ENCODE results near the gene CDH23. TPM values are rescaled to one million over a fixed set of nuclear protein-coding genes. Genes with fewer than 3 reads are reported as not detected.

Gene CDH23
- polyA plus RNA-seq, 1 donor from 2014 or later: not detected

DNA sequence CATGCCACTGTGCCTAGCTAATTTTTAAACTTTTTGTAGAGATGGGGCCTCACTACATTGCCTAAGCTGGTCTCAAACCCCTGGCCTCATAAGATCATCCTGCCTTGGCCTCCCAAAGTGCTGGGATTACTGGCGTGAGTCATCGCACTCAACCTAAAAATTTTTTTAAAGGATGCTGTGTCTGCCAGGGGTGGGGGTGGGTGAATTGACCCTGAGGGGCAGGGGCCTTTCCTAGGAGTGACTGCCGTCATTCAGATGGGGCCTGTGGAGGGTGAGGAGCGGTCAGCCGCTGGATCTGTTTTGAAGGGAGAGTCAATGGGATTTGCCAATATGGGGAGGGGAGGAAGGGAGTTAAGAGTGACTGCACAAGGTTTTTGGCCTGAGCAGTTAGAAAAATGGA is 233.4 kb downstream of the CDH23 start:
- Mint-ChIP-seq H3K27me3 (peaks cover 9% of the 10 kb centered on the region), H3K27ac (no peak overlapping the region), H3K9me3 (no peaks in the 10 kb centered on the region), H3K36me3 (no peaks in the 10 kb centered on the region), H3K4me1 (peaks cover 0 to 1% (median 0%) of the 10 kb centered on the region in 3 donors), H3K4me3 (no peak overlapping the region)

- Mint-ChIP-seq H3K4me1 (no peaks in the 10 kb centered on the region), H3K27me3 (peaks cover 9% of the 10 kb centered on the region), H3K9me3 (no peaks in the 10 kb centered on the region), H3K36me3 (no peaks in the 10 kb centered on the region), H3K4me3 (no peak overlapping the region), H3K27ac (no peak overlapping the region)
Observed at GRCh38 chr10:71631007-71631861, 234.5 kb downstream of the CDH23 start.

GRCh38 chr10:71632200-71632820 is 235.6 kb downstream of the CDH23 start:
- Mint-ChIP-seq H3K27ac (no peak overlapping the region), H3K4me3 (no peak overlapping the region), H3K4me1 (no peaks in the 10 kb centered on the region), H3K36me3 (no peaks in the 10 kb centered on the region), H3K9me3 (no peaks in the 10 kb centered on the region), H3K27me3 (peaks cover 5% of the 10 kb centered on the region)

- H3K4me3 Mint-ChIP-seq: no peak overlapping the region
- H3K9me3 Mint-ChIP-seq: no peaks in the 10 kb centered on the region
- H3K27me3 Mint-ChIP-seq: peaks cover under 1% of the 10 kb centered on the region
- H3K4me1 Mint-ChIP-seq: peaks cover 1 to 4% (median 4%) of the 10 kb centered on the region in 3 donors
- no peaks in the 10 kb centered on the region for H3K36me3 Mint-ChIP-seq
- H3K27ac Mint-ChIP-seq: no peak overlapping the region
Observed at GRCh38 chr10:71632896-71633600, 236.3 kb downstream of the CDH23 start.

DNA sequence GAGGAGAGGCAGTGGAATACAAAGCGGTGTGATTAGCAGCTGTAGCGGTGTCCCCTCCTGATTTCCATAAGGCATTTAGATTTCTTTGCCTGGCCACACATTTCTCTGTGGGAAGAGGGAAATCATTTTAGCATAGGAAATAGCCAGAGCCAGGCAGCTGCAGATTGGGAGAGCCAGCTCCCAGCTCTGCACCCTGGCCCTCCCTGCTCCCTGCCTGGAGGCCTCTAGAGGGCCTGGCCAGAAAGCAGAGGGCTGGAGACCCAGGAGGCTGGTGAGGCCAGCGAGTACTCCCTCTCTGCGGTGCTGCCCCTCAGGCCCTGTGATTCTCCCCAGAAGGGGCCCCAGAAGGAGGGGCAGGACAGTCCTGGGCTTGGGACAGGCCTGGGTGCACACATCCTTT is 237.2 kb downstream of the CDH23 start:
- H3K27ac Mint-ChIP-seq: no peak overlapping the region
- no peaks in the 10 kb centered on the region for H3K36me3 Mint-ChIP-seq
- no peak overlapping the region for H3K4me3 Mint-ChIP-seq
- peaks cover 3 to 7% (median 6%) of the 10 kb centered on the region in 3 donors for H3K4me1 Mint-ChIP-seq
- H3K9me3 Mint-ChIP-seq: no peaks in the 10 kb centered on the region
- no peaks in the 10 kb centered on the region for H3K27me3 Mint-ChIP-seq

- Mint-ChIP-seq H3K4me3 (no peak overlapping the region), H3K27ac (no peak overlapping the region), H3K9me3 (no peaks in the 10 kb centered on the region), H3K36me3 (no peaks in the 10 kb centered on the region), H3K4me1 (peaks cover 3 to 7% (median 6%) of the 10 kb centered on the region in 3 donors), H3K27me3 (no peaks in the 10 kb centered on the region)
Observed at GRCh38 chr10:71634531-71635164, 237.9 kb downstream of the CDH23 start.

- H3K27ac Mint-ChIP-seq: no peak overlapping the region
- peaks cover 3 to 10% (median 8%) of the 10 kb centered on the region in 3 donors for H3K4me1 Mint-ChIP-seq
- no peaks in the 10 kb centered on the region for H3K36me3 Mint-ChIP-seq
- H3K9me3 Mint-ChIP-seq: no peaks in the 10 kb centered on the region
- H3K27me3 Mint-ChIP-seq: no peaks in the 10 kb centered on the region
- H3K4me3 Mint-ChIP-seq: no peak overlapping the region
Observed at GRCh38 chr10:71635251-71635866, 238.6 kb downstream of the CDH23 start.

DNA sequence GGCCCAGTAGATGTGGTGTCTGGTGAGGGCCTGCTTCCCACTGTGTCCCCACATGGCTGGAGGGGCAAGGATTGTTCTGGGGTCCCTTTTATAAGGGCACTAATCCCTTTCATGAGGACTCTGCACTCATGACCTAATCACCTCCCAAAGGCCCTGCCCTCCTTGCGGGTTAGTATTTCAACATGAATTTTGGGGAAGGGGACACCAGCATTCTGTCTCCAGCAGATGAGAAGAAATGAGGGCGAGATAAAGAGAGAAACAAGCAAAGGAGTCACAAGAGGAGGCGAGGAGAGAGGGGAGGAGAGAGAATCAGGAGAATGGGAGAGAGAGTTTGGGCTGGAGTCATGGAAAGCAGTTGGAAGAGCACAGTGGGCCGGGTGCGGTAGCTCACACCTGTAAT is 239.1 kb downstream of the CDH23 start:
- Mint-ChIP-seq H3K27me3 (no peaks in the 10 kb centered on the region), H3K27ac (no peak overlapping the region), H3K4me3 (no peak overlapping the region), H3K36me3 (no peaks in the 10 kb centered on the region), H3K9me3 (no peaks in the 10 kb centered on the region), H3K4me1 (peaks cover 3 to 10% (median 8%) of the 10 kb centered on the region in 3 donors)

GRCh38 chr10:71636588-71636987 is 239.9 kb downstream of the CDH23 start:
- Mint-ChIP-seq H3K36me3 (no peaks in the 10 kb centered on the region), H3K27ac (no peak overlapping the region), H3K27me3 (no peaks in the 10 kb centered on the region), H3K4me3 (no peak overlapping the region), H3K9me3 (no peaks in the 10 kb centered on the region), H3K4me1 (peaks cover 3 to 10% (median 8%) of the 10 kb centered on the region in 3 donors)

DNA sequence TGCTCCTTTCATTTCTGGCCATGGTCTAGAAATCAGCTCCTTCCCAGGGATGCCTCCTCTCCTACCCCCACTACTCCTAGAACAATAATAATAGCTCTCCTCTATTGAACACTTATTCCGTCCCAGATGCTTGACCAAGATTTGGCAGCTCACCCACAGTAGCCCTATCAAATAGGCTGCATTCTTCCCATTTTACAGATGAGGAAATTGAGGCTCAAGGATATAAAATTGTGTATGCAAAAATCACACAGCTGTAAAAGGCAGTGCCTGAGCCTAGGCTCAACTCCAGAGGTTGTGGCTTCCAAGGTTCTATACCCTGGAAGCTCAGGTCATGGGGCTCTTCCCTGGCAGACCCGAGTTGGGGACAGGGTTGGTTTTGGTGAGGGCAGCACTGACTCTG is 240.6 kb downstream of the CDH23 start:
- peaks cover 3 to 10% (median 8%) of the 10 kb centered on the region in 3 donors for H3K4me1 Mint-ChIP-seq
- H3K27me3 Mint-ChIP-seq: no peaks in the 10 kb centered on the region
- H3K4me3 Mint-ChIP-seq: no peak overlapping the region
- H3K27ac Mint-ChIP-seq: peak overlapping the region in 1 of 3 donors; percentile 22
- H3K9me3 Mint-ChIP-seq: no peaks in the 10 kb centered on the region
- H3K36me3 Mint-ChIP-seq: no peaks in the 10 kb centered on the region

- Mint-ChIP-seq H3K36me3 (no peaks in the 10 kb centered on the region), H3K9me3 (no peaks in the 10 kb centered on the region), H3K27ac (no peak overlapping the region), H3K4me3 (peak overlapping the region in 2 of 4 donors; percentile 12 to 80), H3K4me1 (peaks cover 3 to 10% (median 8%) of the 10 kb centered on the region in 3 donors), H3K27me3 (no peaks in the 10 kb centered on the region)
Observed at GRCh38 chr10:71638064-71638821, 241.5 kb downstream of the CDH23 start.

DNA sequence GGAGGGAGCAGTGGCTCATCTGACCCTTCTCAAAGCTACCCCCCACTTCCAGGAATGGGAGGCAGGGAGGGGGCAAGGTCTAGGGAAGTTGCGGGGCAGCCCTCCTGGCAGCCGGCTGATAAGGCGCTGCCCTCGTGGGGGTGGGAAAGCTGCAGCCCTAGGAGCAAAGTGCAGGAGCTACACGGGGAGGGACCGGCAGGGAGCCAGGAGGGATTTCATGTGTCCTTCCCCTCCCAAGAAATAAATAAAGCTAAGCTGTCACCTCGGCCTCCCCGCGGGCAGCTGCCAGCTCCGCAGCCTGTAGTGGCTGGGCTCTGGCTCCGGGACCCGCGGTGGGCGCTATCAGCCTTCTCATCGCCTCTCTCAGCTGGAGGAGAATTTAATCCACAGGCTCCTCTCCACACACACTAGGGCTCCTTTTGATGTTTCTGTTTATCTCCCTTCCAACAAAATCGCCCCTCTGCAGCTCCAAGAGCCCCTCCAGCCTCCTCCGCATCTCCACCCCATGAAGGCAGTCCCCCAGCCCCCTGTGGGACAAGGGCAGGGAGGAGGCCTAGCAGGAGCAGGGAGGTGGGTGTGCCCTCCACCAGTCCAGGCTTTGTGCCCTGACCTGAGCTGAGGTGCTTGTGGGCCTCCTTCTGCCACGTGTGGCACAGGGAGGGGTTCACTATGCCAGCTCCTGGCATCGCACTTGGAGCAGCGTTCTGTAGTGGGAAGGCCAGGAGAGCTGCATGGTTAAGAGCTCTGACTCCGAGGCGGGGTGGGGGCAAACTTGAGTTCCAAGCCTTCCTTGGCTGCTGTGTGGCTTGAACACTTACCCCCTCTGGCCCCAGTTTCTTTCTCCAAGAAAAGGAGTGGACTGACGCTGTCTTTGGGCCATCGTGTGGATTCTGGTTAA is 242.4 kb downstream of the CDH23 start:
- H3K4me3 Mint-ChIP-seq: no peak overlapping the region
- no peaks in the 10 kb centered on the region for H3K27me3 Mint-ChIP-seq
- no peaks in the 10 kb centered on the region for H3K36me3 Mint-ChIP-seq
- peak overlapping the region in 1 of 3 donors; percentile 23 for H3K27ac Mint-ChIP-seq
- no peaks in the 10 kb centered on the region for H3K9me3 Mint-ChIP-seq
- peaks cover 6 to 10% (median 8%) of the 10 kb centered on the region in 3 donors for H3K4me1 Mint-ChIP-seq

DNA sequence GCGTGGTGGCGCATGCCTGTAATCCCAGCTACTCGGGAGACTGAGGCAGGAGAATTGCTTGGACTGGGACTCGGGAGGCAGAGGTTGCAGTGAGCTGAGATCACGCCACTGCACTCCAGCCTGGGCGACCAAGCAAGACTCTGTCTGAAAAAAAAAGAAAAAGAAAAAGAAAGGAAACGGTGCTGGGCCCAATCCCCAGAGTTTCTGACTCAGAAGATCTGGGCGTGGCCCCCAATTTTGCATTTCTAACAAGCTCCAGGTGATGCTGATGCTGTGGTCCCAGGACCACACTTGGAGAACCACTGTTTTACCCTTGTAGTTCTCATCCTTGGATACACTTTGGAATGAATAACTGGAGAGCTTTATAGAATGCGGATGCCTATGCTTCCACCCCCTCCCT is 243.9 kb downstream of the CDH23 start:
- no peaks in the 10 kb centered on the region for H3K36me3 Mint-ChIP-seq

More for the DNA sequence above, 243.9 kb downstream of the CDH23 start:
- Mint-ChIP-seq H3K27me3 (no peaks in the 10 kb centered on the region), H3K4me1 (peaks cover 6 to 10% (median 10%) of the 10 kb centered on the region in 3 donors), H3K4me3 (no peak overlapping the region), H3K27ac (no peak overlapping the region), H3K9me3 (no peaks in the 10 kb centered on the region)
